ENCODE measurements around the gene HINFP. TPM values are rescaled to one million over a fixed set of nuclear protein-coding genes. Genes with fewer than 3 reads are reported as not detected.

The HINFP gene
- total RNA-seq, 6 experiments from 2014 or later: 6.4 to 13.6 (median 10.7) TPM

GRCh38 chr11:119116235-119116594 is 5.2 kb upstream of the HINFP start:
- no peak for TF ChIP-seq POLR2A (IDR thresholded peaks at IDR 0.05)
- TF ChIP-seq CTCF (IDR thresholded peaks at IDR 0.05): no peak
- H3K27me3 ChIP-seq: no peaks in the 10 kb centered on the region
- no peak overlapping the region for H3K4me3 ChIP-seq
- no peak for DNase-seq
- H3K4me1 ChIP-seq: peaks cover 0 to 5% (median 0%) of the 10 kb centered on the region in 4 donors
- H3K36me3 ChIP-seq: peaks cover 0 to 30% (median 10%) of the 10 kb centered on the region in 4 donors
- 88% methylated on average over 2 of the region's 10 CpGs for whole genome bisulfite sequencing (ENCODE audit: insufficient coverage, low coverage, low lambda C conversion rate, missing lambda C conversion rate)
- H3K9me3 ChIP-seq: no peaks in the 10 kb centered on the region
- intact Hi-C loops (cut with DNase I): no loop called here
- ATAC-seq: peak in 1 of 4 donors; percentile 3
- H3K27ac ChIP-seq: peak overlapping the region in 2 of 3 donors; percentile 19 to 47

GRCh38 chr11:119116601-119117000 is 4.8 kb upstream of the HINFP start:
- ATAC-seq: no peak
- Histone ChIP-seq H3K27ac (peak overlapping the region in 2 of 3 donors; percentile 19 to 47), H3K9me3 (no peaks in the 10 kb centered on the region), H3K4me3 (no peak overlapping the region), H3K27me3 (no peaks in the 10 kb centered on the region), H3K4me1 (peaks cover 0 to 5% (median 0%) of the 10 kb centered on the region in 4 donors), H3K36me3 (peaks cover 0 to 26% (median 8%) of the 10 kb centered on the region in 4 donors)
- intact Hi-C loops (cut with DNase I): no loop called here
- 71% methylated on average over 4 of the region's 5 CpGs for WGBS (ENCODE audit: insufficient coverage, low coverage, low lambda C conversion rate, missing lambda C conversion rate)
- no peak for DNase-seq
- TF ChIP-seq POLR2A (IDR thresholded peaks at IDR 0.05): no peak
- TF ChIP-seq CTCF (IDR thresholded peaks at IDR 0.05): no peak

- no peak for ATAC-seq
- peaks cover 0 to 7% (median under 1%) of the 10 kb centered on the region in 4 donors for H3K4me1 ChIP-seq
- H3K4me3 ChIP-seq: no peak overlapping the region
- no peaks in the 10 kb centered on the region for H3K9me3 ChIP-seq
- WGBS (ENCODE audit: insufficient coverage, low coverage, low lambda C conversion rate, missing lambda C conversion rate): 97% methylated on average over 3 of the region's 3 CpGs
- H3K36me3 ChIP-seq: peaks cover 0 to 21% (median 3%) of the 10 kb centered on the region in 4 donors
- DNase-seq: no peak
- no peak for TF ChIP-seq POLR2A (IDR thresholded peaks at IDR 0.05)
- no peak for TF ChIP-seq CTCF (IDR thresholded peaks at IDR 0.05)
- no peaks in the 10 kb centered on the region for H3K27me3 ChIP-seq
- H3K27ac ChIP-seq: no peak overlapping the region
- intact Hi-C loops (cut with DNase I): no loop called here
Observed at GRCh38 chr11:119117004-119117706, 4.2 kb upstream of the HINFP start.

GRCh38 chr11:119118227-119118626 is 3.2 kb upstream of the HINFP start:
- Histone ChIP-seq H3K27ac (no peak overlapping the region), H3K9me3 (no peaks in the 10 kb centered on the region), H3K4me1 (peaks cover 0 to 14% (median 3%) of the 10 kb centered on the region in 4 donors), H3K36me3 (peaks cover 0 to 14% (median 3%) of the 10 kb centered on the region in 4 donors), H3K4me3 (no peak overlapping the region), H3K27me3 (no peaks in the 10 kb centered on the region)
- WGBS (ENCODE audit: insufficient coverage, low coverage, low lambda C conversion rate, missing lambda C conversion rate): 90% methylated on average over 5 of the region's 5 CpGs
- ATAC-seq (no peak), DNase-seq (no peak)
- no peak for TF ChIP-seq CTCF (IDR thresholded peaks at IDR 0.05)
- intact Hi-C loops (cut with DNase I): no loop called here

Measured in right lobe of liver (tissue), 6 donors.